IPS-NIHi7 (cell line): ENCODE results near the gene GPC6.

Experiments used
- DNase-seq: peaks from one replicate; pipeline ENCODE4 v3.0.0; 2012; ENCODE audit warnings: mixed read lengths; ENCODE audit errors: extremely low spot score

GPC6 gene

DNA sequence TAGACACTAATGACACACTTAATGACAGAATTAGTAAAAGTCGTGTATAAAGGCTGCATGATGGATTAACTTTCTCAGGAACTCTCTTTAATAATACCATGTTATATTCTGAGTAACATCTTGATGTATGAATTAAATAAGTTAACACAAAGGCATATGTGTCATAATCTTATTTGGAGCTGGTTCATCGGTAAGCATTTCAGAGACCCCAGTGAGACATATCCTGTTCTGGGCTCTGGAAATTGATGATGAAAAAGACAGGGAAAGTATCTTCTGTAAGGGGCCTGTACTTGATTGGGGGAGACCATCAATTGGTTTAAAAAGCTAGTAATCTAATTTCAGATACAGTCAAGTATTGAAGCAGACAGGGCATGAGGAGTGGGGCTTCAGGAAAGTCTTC is 547.9 kb downstream of the GPC6 start:
- DNase-seq: no peak

GRCh38 chr13:93775027-93775426 is 548.4 kb downstream of the GPC6 start:
- DNase-seq: no peak

DNA sequence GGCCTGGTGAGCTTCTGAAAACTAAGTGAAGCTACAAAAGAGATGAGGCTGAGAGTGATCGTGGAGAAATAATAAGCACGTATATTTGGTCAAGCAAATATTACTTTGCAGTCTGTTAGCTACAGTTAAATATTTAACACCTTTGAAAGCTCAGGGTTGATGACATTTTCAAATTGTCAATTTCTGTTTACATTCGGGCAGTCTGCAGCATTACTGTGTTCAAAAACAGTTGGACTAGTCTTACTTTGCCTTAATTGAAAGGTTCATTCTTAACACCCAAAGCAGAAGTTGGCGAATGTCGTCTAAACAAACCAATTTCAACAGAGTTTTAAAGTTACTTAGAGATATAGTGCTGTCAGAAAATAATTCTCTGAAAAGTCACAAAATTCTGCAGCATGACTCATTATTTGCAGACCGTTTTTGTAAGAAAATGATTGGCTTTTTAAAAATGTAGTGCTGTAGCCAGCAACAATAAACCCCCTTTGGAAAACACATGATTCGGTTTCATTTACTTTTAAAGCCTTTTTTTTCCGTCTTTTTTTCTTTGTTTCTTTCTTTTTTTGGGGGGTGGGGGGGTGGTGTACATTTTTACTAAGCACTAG is 549.0 kb downstream of the GPC6 start:
- no peak for DNase-seq

GRCh38 chr13:93776936-93777335 is 550.3 kb downstream of the GPC6 start:
- no peak for DNase-seq

DNA sequence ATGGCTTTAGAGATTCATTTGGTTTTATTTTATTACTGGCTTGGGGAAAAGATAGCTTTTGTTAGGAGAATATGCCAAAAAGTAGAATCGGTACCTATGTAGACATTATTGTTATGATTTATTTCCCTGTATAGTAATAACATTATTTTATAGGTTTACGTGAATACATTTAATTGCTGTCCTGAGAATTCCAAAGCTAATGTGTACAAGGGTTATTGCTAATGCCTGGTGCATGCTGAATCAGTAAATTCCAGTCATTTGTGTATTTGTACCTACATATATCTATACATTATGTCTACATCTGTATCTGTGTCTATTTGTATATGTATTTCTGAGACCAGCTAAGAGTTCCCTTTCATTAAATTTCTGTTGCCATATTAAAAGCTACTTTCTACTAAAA is 550.9 kb downstream of the GPC6 start:
- DNase-seq: no peak

DNA sequence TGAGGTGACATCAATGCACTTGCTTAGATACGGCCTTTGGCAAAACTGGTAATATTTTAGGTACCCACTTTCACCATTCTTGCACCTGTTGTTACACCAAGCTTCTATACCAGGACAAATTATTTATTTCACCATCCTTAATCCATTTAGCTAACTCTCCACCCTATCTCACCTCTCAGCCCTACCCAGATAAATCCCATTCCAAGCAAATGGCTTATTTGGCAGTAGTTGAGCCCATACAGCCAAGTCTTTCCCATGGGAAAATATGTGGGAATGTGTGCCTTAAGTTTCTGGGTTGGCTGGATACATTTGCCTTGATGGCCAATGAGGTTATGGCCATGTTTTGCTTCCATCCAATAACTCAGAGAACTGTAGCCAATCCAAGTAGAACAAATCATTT is 551.9 kb downstream of the GPC6 start:
- no peak for DNase-seq

GRCh38 chr13:93784191-93784590 is 557.6 kb downstream of the GPC6 start:
- DNase-seq: no peak

DNA sequence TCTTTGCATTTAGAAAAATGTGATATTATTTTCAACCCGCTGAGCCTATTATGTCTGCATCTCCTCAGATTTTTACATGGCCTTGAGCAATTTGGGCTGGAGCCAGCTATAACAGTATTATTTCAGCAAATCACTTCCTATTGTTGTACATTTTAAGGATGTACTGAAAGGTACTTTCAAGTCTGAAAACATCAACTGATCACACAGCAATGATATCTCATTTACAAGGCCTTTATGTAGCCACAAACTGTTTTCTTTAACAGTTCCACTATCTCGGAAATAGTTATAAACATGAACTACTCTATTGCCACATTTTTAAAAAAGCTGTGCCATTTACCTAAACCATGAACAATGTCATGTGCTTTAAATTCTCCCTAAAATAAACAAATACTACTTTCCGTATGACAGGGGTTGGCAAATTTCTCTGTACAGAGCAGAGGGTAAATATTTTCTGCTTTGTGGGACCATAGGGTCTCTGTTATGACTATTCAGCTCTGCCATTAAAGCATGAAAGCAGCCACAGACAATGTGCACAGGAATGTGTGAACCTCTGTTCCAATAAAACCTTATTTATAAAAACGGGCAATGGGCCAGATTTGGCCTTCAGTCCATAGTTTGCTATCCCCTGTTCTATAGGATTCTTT is 560.4 kb downstream of the GPC6 start:
- DNase-seq: no peak

- DNase-seq: no peak
These were observed 561.8 kb downstream of the GPC6 start for GRCh38 chr13:93788456-93788855.

- DNase-seq: no peak
These were observed 562.5 kb downstream of the GPC6 start for GRCh38 chr13:93789058-93789457.

DNA sequence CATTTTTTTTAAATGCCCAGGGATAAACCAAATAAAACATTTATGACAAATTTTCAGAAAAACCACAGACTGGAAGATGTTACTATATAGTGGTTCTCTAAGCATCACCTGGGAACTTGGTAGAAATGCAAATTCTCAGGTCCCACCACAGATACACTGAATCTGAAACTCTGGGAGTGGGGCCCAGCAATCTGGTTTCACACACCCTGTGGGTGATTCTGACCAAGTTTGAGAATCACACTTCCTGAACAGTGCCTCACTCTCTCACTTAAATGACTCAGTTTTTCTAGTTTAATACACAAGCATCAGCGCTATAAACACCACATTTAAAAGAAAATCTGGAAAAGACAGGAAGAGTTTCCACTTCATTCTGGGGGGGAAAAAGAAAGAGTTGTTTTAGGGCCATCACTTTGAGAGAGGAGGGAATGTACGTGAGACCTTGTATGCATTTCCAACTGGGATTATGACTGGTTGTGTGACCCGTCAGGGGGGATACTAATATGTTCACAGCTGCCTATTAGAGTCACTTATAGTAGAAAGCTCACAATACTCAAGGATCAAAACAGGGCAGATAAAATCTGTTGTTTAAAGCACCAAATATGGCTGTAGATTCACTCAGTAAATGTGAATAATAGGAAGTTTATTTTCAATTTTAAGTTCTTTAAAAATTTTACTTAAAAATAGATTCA is 567.7 kb downstream of the GPC6 start:
- DNase-seq: no peak

DNA sequence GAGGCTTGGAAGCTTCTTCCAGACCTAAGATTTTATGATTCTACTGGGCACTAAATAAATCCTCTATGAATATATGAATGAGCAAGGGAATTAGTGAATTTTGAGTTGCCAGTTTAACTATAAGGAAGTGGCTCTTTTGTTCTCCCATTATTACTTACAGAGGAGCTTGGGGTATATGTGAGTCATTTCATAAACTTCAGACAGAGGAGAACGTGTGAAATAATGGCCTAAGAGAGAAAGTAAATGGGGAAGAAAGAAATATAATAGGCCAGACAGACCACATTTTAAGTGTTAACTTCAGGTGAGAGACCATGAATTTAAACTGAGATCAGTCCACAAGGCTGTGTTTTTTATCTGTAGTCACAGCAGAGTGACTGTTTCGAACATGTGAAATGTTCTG is 570.9 kb downstream of the GPC6 start:
- DNase-seq: no peak

- no peak for DNase-seq
These were observed 573.7 kb downstream of the GPC6 start for GRCh38 chr13:93800342-93800741.

DNA sequence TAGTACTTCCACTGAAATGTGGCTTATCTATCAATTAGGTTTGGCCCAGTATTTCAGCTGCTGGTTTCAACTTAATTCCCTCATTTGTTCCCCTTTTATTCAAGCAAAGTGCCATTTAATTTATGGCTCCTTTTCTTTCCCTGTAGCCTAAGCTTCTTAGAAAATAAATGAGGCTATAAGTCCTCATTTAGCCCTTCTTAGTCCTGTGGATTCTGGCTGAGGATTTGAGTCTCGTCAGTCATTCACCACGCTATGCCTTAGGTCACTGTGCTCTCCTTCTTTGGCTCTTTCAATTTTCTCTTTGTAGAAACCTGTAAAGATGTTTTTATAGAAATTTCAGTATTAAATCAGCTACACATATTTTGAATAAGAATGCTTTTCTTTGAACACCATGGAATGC is 579.1 kb downstream of the GPC6 start:
- no peak for DNase-seq

DNA sequence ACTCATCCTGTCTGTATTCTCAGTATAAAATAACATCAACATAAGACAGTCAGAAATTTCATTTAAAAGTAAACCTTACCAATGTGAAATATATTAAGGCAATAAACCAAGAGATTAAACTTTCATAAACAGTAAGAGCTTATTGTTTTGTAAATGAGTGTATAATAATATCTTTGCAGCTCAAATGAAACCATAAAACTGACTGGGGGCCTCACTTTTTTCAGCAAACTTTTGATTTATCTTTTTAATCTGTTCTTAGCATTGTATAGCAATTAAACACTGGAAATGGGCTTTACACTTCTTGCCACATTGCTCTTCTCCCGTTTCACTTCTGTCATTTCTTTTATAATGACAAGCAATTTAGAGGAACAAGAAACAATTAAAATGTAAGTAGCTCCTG is 580.3 kb downstream of the GPC6 start:
- DNase-seq: no peak

DNA sequence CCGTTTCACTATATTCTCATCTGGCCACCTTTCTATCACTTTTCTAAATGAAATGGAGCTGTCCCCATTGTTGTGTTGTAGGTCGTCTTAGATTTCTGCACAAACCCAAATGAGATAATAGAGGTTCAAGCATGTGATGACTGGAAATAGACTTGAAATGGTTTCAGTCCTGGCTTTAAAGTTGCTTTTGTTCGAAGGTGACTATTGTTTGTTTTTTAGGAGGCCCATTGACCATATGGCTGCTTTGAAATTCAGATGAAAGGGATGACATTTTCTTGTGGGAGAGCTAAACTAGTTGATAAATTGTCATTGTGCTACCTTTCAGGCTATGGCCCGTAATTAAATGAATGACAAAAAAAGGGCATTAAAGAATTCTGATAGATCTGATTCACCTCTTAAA is 583.7 kb downstream of the GPC6 start:
- no peak for DNase-seq

GRCh38 chr13:93811071-93811737 is 584.6 kb downstream of the GPC6 start:
- DNase-seq: no peak

GRCh38 chr13:93811738-93812112 is 585.1 kb downstream of the GPC6 start:
- DNase-seq: no peak

GRCh38 chr13:93814658-93815057 is 588.1 kb downstream of the GPC6 start:
- no peak for DNase-seq

GRCh38 chr13:93818345-93818744 is 591.7 kb downstream of the GPC6 start:
- DNase-seq: no peak

- DNase-seq: no peak
These were observed 592.8 kb downstream of the GPC6 start for GRCh38 chr13:93819331-93819890.

DNA sequence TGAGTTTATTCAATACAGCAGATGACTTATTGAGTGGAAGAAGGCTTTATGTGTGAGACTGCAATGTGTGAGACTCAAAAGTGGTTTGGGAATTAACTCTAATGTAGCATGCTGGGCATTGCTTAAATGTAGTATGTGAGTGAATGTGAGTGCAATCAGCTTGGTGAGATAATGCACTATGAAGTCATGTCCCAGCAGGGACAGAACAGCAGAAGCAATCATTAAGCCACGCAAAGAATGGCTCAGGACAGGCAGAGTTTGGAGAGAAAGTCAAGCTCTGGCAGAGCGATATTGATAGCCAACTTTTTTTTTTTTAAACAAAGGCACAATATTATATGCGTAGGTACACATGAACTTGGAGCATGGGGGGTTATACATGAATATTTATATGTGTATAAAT is 597.7 kb downstream of the GPC6 start:
- DNase-seq: no peak

DNA sequence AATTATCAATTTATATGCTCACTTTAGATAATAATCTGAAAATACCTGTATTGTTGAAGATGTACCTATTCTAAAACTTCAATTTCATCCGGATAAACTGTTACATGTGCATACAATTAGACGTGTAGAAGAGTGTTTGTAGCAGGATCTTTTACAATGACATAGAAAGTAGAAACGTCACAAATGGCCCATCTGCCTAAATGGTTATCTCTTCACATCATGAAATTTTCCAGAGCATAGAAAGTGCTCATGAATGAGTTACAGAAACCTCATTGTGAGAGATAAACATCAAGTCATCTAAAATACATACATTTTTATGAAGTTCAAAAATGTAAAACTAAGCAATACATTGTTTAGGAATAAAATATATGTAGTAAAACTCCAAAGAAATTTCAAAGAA is 607.4 kb downstream of the GPC6 start:
- DNase-seq: no peak
